Activated naive CD8-positive, alpha-beta T cell treated with anti-CD3 and anti-CD28 coated beads for 36 hours (primary cell): Measurements from ENCODE around the gene PTOV1. TPM values are rescaled to one million over a fixed set of nuclear protein-coding genes. Genes with fewer than 3 reads are reported as not detected.

Experiments used
- DNase-seq: peaks from one replicate; pipeline ENCODE4 v3.0.0; 2021
- H3K27ac Mint-ChIP-seq: one replicate; pipeline ENCODE4 v1.8.0; 2022; ENCODE audit warnings: mild to moderate bottlenecking, moderate library complexity, mixed read lengths
- H3K27me3 Mint-ChIP-seq: one replicate; pipeline ENCODE4 v1.8.0; 2022; ENCODE audit warnings: mild to moderate bottlenecking, mixed read lengths
- H3K36me3 Mint-ChIP-seq: one replicate; pipeline ENCODE4 v1.8.0; 2021; ENCODE audit warnings: mild to moderate bottlenecking, mixed read lengths
- H3K4me1 Mint-ChIP-seq: one replicate; pipeline ENCODE4 v1.8.0; 2021; ENCODE audit warnings: mixed read lengths
- H3K4me3 Mint-ChIP-seq: one replicate; pipeline ENCODE4 v1.8.0; 2022; ENCODE audit warnings: mild to moderate bottlenecking, moderate library complexity, mixed read lengths
- H3K9me3 Mint-ChIP-seq: one replicate; pipeline ENCODE4 v1.8.0; 2022; ENCODE audit warnings: mixed read lengths
- total RNA-seq, 2 experiments: library from RNA; stranded (reverse); gene quantifications; one replicate each; pipeline ENCODE4 v1.2.3, GENCODE V29; 2021

PTOV1 gene
- total RNA-seq, 2 experiments from 2014 or later, result 73.9 to 76.4 TPM

DNA sequence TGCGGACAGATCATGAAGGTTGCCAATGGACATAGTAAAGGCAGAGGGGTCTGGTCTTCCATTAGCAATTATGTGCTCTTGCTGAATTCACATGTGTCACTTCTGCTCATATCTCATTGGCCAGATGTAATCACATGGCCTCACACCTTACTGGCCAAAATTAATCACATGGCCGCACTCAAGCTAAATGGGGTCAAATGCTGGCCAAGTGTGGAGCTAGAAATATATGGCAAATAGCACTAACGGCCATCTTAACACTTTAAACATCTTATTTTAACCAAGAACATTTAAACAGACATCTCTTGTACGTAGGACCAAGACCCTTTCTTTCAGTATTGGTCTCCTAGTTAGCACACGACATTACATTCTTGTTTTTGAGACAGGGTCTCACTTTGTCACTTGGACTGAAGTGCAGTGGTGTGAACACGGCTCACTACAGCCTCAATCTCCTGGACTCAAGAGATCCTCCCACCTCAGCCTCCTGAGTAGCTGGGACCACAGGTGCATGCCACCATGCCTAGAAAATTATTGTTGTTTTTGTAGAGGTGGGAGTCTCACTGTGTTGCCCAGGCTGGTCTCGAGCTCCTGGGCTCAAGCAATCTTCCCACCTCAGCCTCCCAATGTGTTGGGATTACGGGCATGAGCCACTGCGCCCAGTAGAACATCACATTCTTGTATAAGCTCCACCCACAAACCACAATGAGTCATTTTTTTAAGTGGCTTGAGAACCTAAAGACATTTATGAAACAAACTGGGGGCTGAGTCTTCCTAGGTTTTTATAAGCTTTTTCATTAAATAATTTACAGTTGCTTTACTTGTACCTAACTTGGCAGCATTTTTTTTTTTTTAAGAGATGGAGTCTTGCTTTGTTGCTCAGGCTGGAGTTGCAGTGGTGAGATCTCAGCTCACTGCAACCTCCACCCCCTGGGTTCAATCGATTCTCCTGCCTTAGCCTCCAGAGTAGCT is 2.9 kb upstream of the PTOV1 start:
- no peak for DNase-seq
- Mint-ChIP-seq H3K27me3 (peaks cover 3% of the 10 kb centered on the region), H3K9me3 (peaks cover 12% of the 10 kb centered on the region), H3K36me3 (peaks cover 10% of the 10 kb centered on the region), H3K4me1 (peaks cover 33% of the 10 kb centered on the region), H3K4me3 (no peak overlapping the region), H3K27ac (peak overlapping the region; percentile 21)

DNA sequence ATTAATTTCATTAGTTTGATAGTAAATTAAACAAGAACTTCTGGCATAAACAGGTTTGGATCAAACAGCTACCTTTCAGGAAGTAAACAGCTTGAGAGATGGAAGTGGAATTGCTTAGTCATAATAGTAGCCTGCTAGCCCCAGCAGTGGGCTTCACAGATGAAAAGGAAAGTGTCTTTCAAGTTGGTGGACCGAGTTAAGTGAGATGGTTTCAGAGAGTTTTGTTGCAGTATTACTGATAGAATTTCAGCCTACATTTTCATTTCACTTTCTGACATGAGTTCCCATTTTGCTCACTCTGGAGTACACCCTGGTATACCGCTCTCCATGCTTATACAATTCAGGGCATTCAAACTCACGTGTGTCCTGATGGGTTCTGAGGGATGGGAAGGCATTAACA is 2.0 kb upstream of the PTOV1 start:
- Mint-ChIP-seq H3K27me3 (peaks cover 3% of the 10 kb centered on the region), H3K27ac (peak overlapping the region; percentile 58), H3K4me1 (peaks cover 38% of the 10 kb centered on the region), H3K4me3 (peak overlapping the region; percentile 63), H3K9me3 (peaks cover 12% of the 10 kb centered on the region), H3K36me3 (peaks cover 11% of the 10 kb centered on the region)
- DNase-seq, result no peak

DNA sequence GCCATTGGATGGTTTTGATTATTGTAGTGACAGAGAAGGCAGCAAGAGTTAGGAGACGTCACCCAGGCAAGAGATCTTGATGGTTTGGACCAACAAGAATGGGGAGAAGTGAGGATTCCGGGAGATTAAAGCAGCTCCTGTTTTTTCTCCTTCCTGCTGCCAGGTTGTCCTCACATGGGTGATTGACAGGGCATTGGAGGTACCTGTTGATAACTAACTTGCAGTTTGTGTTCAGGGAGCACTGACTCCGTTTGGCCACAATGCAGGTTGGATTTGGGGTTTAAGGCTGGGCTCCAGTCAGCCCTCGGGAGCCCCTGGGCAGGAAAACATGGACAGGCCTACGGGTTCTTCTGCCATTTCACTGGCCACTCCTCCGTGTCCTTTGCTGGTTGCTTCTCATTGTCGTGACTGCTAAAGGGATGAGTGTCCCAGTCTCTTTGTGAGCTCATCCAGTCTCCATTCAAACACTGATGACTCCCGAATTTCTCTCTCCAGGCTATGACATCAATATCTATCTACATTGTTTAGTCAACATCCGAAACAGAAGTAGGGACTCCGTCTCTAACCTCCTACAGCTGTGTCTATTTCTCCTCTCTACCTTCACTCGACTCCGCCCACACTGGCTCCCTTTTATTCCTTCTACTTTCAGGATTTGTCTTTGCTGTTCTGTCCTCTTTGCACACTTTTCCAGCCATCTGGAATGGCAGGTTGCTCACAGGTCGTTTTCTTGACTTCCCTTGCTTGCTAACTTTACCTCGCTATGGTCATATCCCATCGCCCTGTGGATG is 1.3 kb upstream of the PTOV1 start:
- H3K27ac Mint-ChIP-seq, result peak overlapping the region; percentile 58
- peaks cover 12% of the 10 kb centered on the region for H3K9me3 Mint-ChIP-seq
- H3K4me3 Mint-ChIP-seq, result peak overlapping the region; percentile 83
- DNase-seq, result no peak
- peaks cover 38% of the 10 kb centered on the region for H3K4me1 Mint-ChIP-seq
- peaks cover 3% of the 10 kb centered on the region for H3K27me3 Mint-ChIP-seq
- peaks cover 12% of the 10 kb centered on the region for H3K36me3 Mint-ChIP-seq

DNA sequence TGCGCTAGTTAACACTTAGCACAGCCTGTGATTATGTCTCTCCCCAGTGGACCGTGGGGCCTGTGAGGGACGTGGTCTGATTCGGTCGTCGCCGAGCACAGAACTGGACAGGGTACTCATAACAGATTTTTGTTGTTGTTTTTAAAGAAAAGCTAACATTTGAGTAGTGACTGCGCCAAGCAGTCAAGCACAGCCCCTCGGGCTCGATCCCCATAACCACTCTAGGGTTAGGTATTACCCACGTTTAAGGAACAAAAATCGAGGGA is 805 bp upstream of the PTOV1 start:
- peak overlapping the region; percentile 83 for H3K4me3 Mint-ChIP-seq
- H3K27ac Mint-ChIP-seq, result peak overlapping the region; percentile 45
- DNase-seq, result no peak
- peaks cover 3% of the 10 kb centered on the region for H3K27me3 Mint-ChIP-seq
- H3K4me1 Mint-ChIP-seq, result peaks cover 38% of the 10 kb centered on the region
- H3K36me3 Mint-ChIP-seq, result peaks cover 12% of the 10 kb centered on the region
- H3K9me3 Mint-ChIP-seq, result peaks cover 12% of the 10 kb centered on the region

DNA sequence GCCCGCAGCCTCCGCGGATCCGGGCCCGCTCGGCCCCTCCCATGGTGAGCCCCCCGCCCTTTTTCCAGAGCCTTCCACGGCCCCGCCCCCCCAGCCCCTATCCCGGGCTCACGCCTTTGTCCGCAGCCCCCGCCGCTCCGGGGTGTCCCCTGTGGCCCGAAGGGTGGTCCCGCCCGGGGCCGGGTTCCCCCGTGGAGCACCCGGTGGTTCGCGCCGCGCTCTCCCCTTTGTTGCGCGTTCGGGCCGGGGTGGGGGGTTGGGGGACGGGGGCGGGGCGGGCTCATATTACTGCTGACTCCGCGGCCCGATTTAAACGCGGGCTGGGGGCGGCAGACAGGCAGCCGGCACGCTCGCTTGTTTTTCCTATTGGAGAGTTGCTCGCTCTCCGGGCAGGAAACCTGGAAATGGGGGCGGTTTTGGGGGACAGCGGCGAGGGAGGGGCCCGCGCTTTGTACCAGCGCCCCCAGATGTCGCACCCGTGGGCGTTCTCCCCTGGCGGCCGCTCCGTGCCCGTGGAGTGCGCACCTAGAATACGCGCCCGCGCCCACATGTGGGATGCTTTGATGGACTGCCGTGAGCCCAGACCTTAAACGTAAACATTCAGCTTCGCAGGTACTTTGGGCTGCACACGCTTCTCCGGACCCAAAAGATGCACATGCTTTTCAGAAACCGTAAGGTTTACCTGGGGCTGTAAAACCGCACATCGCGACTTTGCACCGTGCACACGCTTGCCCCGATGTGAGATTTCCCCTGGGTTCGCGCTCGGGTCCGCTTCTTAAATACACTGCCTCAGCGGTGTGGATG is 699 bp downstream of the PTOV1 start:
- peak; percentile 32 for DNase-seq
- peaks cover 3% of the 10 kb centered on the region for H3K27me3 Mint-ChIP-seq
- peak overlapping the region; percentile 73 for H3K4me3 Mint-ChIP-seq
- peak overlapping the region; percentile 42 for H3K27ac Mint-ChIP-seq
- peaks cover 12% of the 10 kb centered on the region for H3K9me3 Mint-ChIP-seq
- H3K4me1 Mint-ChIP-seq, result peaks cover 38% of the 10 kb centered on the region
- peaks cover 16% of the 10 kb centered on the region for H3K36me3 Mint-ChIP-seq

DNA sequence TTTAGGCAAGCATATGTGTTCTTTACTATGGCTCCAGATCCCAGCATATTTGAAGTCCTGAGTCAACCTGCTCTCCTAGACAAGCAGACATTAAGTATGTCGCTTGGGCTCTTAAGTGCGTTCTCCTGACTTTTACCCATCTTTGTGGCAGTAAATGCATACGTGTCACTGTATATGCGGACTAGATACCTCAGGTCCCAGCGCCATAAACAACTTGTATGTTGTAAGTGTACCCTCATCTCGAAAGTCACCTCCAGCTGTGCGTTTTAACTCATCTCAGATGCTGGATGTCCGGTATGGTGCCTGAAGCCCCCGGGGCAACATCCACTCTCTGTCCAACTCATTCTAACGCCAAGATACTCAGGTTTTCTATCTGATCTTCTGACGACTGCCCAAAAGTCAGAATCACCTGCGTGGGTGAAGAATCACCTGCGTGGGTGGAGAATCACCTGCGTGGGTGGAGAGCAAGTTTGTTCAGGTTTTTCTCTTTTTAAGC is 1.7 kb downstream of the PTOV1 start:
- Mint-ChIP-seq H3K4me1 (peaks cover 36% of the 10 kb centered on the region), H3K36me3 (peaks cover 16% of the 10 kb centered on the region), H3K27me3 (peaks cover 3% of the 10 kb centered on the region)

DNA sequence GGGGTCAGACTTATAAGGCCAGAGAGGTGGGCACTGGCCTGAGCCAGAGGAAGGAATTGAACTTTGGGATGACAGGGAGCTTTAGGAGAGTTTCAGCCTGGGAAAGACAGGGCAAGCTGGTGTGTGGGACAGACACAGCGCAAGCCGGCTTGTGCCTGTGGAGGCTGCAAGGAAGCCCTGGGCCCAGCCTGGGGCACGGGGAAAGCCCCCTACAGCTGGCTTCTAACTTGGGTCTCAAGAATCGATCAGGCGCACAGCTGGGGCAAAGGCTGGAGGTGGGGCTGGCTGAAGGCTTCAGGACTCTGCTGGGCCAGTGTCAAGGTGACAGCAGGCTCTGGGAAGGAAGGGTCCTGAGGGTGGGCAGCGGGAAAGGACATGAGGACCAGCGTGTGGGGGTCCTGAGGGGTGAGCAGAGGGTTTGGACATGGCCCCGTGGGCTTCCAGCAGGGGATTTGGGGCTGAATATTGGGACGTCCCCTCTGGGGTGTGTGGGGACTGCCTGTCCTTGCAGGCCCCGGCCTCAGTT is 3.0 kb downstream of the PTOV1 start:
- no peak overlapping the region for H3K4me3 Mint-ChIP-seq
- H3K27ac Mint-ChIP-seq, result peak overlapping the region; percentile 16
- peaks cover 14% of the 10 kb centered on the region for H3K36me3 Mint-ChIP-seq
- H3K9me3 Mint-ChIP-seq, result peaks cover 10% of the 10 kb centered on the region
- peaks cover 26% of the 10 kb centered on the region for H3K4me1 Mint-ChIP-seq
- DNase-seq, result no peak
- no peaks in the 10 kb centered on the region for H3K27me3 Mint-ChIP-seq

More for the DNA sequence above, 1.7 kb downstream of the PTOV1 start:
- H3K9me3 Mint-ChIP-seq, result peaks cover 12% of the 10 kb centered on the region
- peak overlapping the region; percentile 48 for H3K27ac Mint-ChIP-seq
- no peak for DNase-seq
- H3K4me3 Mint-ChIP-seq, result peak overlapping the region; percentile 73

DNA sequence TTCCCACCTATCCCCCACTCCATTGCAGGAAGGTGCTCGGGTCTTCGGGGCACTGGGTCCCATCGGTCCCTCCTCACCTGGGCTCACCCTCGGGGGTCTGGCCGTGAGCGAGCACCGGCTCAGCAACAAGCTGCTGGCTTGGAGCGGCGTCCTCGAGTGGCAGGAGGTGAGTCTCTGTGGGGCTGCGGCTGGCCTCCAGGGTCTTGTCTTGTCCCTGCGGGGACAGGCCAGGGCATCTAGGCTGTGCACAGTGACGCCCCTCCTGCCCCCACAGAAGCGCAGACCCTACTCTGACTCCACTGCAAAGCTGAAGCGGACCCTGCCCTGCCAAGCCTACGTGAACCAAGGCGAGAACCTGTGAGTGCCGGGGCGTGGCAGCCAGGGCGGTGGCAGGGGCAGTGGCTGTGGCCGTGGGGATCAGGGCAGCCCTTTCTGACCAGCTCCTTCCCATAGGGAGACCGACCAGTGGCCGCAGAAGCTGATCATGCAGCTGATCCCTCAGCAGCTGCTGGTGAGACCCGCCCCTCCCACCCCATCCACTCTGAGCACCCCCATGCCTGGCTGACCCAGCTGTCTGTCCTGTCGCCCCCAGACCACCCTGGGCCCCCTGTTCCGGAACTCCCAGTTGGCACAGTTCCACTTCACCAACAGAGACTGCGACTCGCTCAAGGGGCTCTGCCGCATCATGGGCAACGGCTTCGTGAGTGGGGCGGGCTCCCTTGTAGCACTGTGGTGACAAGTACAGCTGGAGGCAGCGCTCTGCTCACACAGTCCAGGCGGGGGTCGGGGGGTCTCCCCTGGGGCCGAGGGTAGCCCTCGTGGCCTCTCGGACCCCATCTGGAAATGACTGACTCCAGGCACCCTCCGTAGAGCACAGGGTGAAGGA is 3.7 kb downstream of the PTOV1 start:
- H3K36me3 Mint-ChIP-seq, result peaks cover 11% of the 10 kb centered on the region
- H3K27ac Mint-ChIP-seq, result no peak overlapping the region
- no peak for DNase-seq
- H3K4me3 Mint-ChIP-seq, result no peak overlapping the region
- peaks cover 22% of the 10 kb centered on the region for H3K4me1 Mint-ChIP-seq
- peaks cover 6% of the 10 kb centered on the region for H3K9me3 Mint-ChIP-seq
- no peaks in the 10 kb centered on the region for H3K27me3 Mint-ChIP-seq

DNA sequence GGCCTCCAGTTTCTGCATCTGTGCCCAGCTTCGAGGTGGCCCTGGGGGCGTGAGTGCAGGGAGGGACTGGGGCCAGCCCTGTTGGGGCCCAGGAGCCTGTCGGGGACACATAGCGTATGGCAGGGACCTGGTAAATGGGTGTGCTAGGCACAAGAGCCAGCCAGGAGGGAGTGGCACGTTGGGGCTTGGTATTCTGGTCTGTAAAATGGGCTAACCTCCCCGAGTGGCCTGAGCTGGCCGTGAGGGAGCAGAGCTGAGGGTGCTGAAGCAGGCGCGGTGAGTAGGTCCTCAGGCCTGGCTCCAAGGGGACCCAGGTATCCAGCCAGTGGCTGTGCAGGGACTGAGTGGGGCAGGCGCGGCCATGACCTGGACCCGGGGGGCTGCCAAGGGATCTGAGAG is 4.3 kb downstream of the PTOV1 start:
- DNase-seq, result no peak
- no peaks in the 10 kb centered on the region for H3K27me3 Mint-ChIP-seq
- no peaks in the 10 kb centered on the region for H3K9me3 Mint-ChIP-seq
- H3K36me3 Mint-ChIP-seq, result peaks cover 6% of the 10 kb centered on the region
- H3K27ac Mint-ChIP-seq, result peak overlapping the region; percentile 17
- H3K4me1 Mint-ChIP-seq, result peaks cover 16% of the 10 kb centered on the region
- peak overlapping the region; percentile 22 for H3K4me3 Mint-ChIP-seq

DNA sequence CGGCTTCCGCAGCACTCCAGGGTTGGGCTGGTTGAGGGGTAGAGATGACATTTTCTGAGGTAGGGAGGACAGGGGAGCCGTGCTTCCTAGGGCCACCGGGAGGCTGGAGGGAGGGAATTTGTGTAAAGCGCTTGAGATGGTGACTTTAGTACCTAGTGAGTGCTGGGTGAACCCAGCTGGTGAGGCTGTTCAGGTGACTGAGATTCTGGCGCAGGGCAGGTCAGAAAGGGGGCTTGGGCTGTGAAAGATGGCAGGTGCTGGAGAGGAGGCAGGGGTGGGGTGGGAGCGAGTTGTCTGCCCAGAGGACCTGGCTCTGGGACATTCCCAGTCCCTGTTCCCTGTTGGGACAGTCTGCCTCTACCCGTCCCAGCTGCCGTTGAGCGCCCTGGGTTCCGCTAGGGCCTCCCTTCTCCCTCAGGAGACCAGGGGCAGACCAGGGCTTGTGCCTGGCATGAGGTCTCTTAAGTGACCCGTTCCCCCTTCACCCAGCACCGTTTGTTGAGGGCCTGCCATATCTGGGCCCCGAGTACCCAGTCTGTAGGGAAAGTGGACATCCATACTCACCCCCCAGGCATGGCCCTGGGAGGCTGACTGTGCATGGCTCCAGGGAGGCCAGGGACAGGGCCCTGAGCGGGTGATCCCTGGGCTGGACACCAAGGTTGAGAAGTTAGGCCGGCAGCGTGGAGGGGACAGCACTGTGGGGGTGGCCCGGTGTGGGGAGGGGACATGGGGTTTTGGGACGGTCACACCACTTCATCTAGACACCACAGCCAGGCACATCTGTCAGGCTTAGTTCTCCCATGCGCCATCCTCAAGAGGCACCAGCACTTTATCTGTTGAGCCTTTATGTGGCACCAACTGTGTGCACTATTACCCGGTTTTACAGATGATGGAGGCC is 5.0 kb downstream of the PTOV1 start:
- Mint-ChIP-seq H3K36me3 (peaks cover 6% of the 10 kb centered on the region), H3K27ac (peak overlapping the region; percentile 17), H3K9me3 (no peaks in the 10 kb centered on the region), H3K4me1 (peaks cover 15% of the 10 kb centered on the region), H3K4me3 (peak overlapping the region; percentile 25), H3K27me3 (no peaks in the 10 kb centered on the region)
- DNase-seq, result no peak

DNA sequence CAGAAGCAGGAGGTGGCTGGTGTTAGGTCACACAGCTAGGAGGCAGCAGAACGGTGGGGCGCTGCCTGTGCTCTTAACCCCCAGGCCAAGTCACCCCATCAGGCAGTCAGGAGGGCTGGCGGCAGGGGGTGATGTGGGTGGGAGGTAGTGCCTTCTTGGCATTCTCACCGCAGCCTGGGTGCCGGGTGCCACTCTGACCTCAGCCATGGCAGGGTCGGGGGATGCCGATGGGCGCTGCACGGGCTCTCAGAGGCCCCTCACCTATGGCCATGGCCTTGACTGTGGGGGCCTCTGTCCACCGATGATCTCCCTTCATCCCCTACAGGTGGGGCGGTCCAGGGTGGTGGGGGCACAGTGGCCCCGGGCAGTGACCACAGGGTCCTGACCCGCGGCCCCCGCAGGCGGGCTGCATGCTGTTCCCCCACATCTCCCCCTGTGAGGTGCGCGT is 5.6 kb downstream of the PTOV1 start:
- Mint-ChIP-seq H3K27me3 (no peaks in the 10 kb centered on the region), H3K36me3 (peaks cover 6% of the 10 kb centered on the region), H3K4me1 (peaks cover 15% of the 10 kb centered on the region), H3K27ac (no peak overlapping the region), H3K9me3 (no peaks in the 10 kb centered on the region), H3K4me3 (no peak overlapping the region)
- DNase-seq, result no peak

DNA sequence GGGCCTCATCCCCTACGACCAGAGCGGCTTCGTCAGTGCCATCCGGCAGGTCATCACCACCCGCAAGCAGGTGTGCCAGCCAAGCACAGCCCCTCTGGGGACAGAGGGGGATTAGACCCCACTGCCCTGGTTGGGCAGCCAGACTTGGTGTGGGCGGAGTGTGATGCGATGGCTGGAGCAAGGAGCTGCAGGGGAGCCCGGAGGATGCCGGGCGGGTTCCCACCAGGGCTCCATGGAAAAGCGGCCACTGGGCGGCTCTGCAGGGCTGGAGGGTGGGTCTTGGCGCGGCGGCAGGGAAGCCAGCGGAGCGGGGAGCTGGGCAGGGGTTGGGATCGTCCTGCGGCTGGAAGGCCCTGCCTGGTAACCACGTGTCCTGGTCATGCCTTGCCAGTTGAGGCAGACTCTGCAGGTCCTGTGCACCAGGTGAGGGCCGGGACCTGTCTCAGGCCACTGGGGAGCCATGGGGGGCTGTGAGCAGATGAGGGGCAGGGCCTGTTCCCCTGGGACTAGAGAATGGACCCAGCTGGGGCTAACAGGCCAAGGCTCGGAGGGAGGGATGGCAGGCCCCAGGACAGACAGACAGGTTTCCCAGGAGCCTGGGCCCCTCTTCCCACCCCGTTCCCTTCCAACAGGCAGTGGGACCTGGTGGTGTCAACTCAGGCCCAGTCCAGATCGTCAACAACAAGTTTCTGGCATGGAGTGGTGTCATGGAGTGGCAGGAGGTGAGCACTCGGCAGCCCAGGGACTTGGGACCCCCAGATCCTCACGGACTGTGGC is 6.3 kb downstream of the PTOV1 start:
- Mint-ChIP-seq H3K4me1 (peaks cover 13% of the 10 kb centered on the region), H3K27ac (no peak overlapping the region), H3K36me3 (peaks cover 7% of the 10 kb centered on the region), H3K27me3 (no peaks in the 10 kb centered on the region), H3K9me3 (no peaks in the 10 kb centered on the region), H3K4me3 (no peak overlapping the region)
- DNase-seq, result no peak

DNA sequence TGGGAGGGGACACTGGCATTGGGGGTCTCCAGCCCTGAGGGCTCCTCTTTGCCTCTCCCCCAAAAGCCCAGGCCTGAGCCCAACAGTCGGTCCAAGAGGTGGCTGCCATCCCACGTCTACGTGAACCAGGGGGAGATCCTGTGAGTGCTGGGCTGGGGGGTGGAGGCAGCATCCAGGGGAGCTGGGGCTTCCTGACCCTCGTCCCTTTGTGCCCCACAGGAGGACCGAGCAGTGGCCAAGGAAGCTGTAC is 6.8 kb downstream of the PTOV1 start:
- Mint-ChIP-seq H3K27me3 (no peaks in the 10 kb centered on the region), H3K36me3 (peaks cover 7% of the 10 kb centered on the region), H3K4me3 (no peak overlapping the region), H3K4me1 (peaks cover 8% of the 10 kb centered on the region), H3K9me3 (no peaks in the 10 kb centered on the region), H3K27ac (no peak overlapping the region)
- DNase-seq, result no peak
